HUDEP-2 (cell line): ENCODE measurements around the gene ZNF426.
A peak's percentile ranks its signal among the peaks of the same experiment; 100 is the strongest.

Experiments
- DNase-seq, 76 experiments: peaks; one replicate each; lab custom pipeline; 2025; ENCODE audit not compliant: unreplicated experiment in 76 of 76; lab: John Stamatoyannopoulos, UW

Gene ZNF426

DNA sequence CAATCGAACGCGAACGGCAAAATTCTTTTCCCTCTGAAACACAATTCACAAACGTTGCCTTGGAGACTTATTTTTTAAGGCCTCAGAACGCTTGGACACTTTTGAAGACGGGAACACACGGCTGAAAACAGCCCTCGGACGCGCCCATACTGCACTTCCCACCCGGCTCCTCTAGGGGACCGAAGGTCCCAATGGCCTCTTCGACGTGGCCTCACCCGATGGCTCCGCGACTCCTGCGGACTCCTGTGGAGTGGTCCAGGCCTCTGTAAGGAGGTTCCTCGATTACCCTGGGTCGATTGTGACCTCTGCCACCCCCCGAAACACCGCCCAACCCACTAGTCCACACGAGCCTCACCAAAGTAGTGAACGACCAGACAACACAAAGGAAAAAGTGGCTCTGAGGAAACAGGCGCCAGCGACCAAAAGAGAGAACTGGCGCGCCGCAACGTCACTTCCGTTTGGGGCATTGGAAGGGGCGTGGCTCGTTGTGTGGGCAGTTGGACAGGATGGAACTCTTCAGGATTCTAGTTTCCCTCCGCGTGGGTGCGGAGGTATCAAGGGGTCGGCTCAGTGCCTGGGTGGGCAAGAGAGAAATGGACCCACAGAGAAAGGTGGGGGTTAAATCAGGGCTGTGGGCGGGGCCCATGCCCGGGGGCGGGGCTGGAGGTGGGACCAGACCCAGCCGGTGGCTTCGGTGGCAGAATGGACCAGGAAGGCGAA lies 40.1 kb downstream of the ZNF426 start, which contains the start of gene ZNF560:
Gene ZNF560 (minus strand): TSS at position 434 of the 720 bp plus-strand sequence. CDS start 23,303 bp downstream, outside the sequence.
- DNase-seq = peak in 1 of 76 experiments; percentile 3

DNA sequence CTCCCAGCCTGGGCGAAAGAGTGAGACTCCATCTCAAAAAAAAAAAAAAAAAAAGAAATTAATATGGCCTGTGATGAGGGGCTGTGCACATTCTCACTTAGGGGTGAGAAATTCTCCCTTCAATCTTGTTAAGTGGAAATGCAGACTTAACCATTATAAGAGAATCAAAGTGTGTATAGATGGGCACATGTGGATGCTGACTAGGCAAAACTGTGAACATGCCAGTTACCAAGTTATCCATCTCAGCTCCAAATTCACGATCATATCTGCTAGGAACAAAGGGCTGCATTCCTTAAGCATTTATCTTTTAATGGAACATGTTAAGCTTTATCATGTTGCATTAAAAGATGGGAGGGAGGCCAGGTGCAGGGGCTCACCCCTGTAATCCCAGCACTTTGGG lies 44.3 kb downstream of the ZNF426 start:
- DNase-seq = no peak

DNA sequence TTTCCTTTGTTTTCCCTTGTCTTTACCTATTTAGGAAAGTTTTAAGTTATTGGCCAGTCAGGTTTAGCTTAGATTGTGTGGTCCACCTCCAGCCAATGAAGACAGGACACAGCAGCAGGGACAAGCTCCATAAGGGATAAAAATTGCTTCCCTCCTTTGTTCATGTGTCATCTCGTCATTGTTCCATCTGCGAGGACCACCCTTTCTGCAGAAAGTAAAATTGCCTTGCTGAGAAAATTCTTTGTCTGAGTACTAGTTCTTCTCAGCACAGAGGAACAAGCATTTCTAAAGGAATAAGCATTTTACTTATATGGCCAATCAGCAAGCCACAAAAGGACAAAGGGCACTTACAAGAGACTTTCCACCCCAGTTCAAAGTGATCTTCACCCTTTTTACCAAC lies 51.4 kb downstream of the ZNF426 start:
- no peak for DNase-seq

DNA sequence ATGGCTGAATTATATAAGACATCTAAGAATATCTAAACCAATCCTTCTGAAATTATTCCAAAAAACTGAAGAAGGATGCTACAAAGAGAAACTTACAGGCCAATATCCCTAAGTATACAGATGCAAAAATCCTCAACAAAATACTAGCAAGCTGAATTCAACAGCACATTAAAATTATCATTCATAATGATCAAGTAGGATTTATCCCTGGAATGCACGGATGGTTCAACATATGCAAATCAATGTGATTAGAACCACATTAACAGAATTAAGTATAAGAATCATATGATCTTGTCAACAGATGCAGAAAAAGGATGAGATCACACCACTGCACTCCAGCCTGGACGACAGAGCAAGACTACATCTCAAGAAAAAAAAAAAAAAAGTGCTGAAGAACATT lies 53.3 kb downstream of the ZNF426 start:
- DNase-seq = no peak

DNA sequence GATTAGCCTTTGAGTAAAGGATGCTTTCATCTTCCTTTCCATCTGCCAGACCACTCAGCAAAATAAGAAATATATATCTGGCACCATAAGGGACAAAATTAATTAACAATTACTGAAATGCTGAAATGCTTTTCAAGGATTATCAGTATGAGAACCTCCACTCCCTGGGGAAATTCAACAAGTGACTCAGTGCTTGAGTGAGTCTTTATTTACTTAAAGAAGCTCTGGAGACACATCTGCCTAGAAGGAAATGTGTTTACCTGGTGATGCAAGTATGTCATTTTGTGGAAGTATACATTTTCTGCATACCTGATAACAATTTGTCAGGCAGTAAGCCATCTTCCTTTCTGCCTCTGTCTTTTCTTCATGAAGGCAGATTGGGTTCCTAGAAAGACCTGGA lies 63.5 kb downstream of the ZNF426 start:
- DNase-seq = no peak
